ENCODE results near the gene COL6A1.

GRCh38 chr21:46012154-46012553 lies 30.6 kb downstream of the COL6A1 start:
- TF ChIP-seq CTCF (IDR thresholded peaks at IDR 0.05; ENCODE audit: low read depth, low read length), result no peak
- no peak for TF ChIP-seq EZH2phosphoT487 (IDR thresholded peaks at IDR 0.05; ENCODE audit: low read depth)

All from OCI-LY3 (cell line).